NCI-H2081 treated with DMSO at 0.1 percent for 48 hours (cell line): Measurements from ENCODE around the gene ARF1.

Experiments
- DNase-seq: peaks from one replicate; lab custom pipeline; 2025; lab: John Stamatoyannopoulos, UW

The ARF1 gene

GRCh38 chr1:228050571-228051231, 31.8 kb upstream of the ARF1 start:
- DNase-seq = no peak

DNA sequence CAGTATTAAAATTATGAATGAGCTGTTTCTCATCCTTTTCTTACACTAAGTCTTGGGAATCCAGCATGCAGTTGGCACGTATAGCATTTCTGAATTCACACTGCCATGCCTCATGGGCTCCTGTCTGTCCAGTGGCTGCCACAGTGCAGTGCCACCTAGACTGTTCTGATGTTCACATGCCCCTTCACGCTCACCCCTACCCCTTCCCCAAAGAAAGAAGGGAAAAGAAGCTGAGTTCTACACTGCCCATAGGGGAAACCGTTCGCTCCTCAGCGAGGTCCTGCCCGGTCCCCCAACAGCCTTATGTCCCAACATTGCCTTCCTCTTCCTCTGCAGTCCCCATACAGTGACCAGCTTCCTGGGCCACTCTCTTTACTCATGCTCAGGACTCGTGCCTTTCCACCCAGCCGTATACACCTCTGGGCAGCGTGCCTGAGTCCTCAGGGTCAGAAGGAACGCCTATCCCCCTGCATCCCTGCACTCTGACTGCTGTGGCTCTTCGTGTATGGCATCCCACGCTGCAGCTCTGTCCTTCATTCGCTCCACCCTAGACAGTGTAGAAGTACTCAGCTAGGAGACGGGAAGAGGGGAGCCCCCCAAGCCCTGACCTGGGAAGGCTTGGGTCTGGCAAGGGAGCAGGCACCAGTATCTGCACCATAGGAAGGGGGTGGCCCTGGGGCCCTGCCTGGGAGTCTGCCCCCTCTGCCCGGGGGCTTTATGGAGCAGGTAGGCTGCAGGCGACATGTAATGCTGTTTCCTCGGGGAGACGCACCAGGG, 24.1 kb upstream of the ARF1 start:
- no peak for DNase-seq

GRCh38 chr1:228058949-228059633, 23.4 kb upstream of the ARF1 start:
- no peak for DNase-seq

DNA sequence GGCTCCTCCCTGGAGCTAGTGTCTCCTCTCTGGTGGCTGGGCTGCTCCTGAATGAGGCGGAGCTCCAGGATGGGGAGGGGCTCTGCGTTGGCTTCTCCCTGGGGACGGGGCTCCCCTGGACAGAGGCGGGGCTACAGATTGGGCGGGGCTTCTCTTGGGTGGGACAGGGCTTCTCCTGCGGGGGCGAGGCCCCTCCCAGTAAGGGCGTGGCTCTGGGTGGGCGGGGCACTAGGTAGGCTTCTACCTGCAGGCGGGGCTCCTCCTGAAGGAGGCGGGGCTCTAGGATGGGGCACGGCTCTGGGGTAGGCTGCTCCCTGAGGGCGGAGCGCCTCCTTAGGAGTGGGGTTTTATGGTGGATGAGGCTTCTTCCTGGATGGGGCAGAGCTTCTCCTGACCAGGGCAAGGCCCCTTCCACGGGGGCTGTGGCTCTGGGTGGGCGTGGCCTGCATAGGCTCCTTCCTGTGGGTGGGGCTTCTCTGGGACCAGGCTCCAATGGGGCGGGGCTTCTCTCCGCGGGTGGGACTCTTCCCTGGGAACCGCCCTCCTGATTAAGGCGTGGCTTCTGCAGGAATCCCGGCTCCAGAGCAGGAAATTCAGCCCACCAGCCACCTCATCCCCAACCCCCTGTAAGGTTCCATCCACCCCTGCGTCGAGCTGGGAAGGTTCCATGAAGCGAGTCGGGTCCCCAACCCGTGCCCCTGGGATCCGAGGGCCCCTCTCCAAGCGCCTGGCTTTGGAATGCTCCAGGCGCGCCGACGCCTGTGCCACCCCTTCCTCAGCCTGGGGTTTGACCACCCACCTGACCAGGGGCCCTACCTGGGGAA, 22.7 kb upstream of the ARF1 start:
- DNase-seq = no peak

DNA sequence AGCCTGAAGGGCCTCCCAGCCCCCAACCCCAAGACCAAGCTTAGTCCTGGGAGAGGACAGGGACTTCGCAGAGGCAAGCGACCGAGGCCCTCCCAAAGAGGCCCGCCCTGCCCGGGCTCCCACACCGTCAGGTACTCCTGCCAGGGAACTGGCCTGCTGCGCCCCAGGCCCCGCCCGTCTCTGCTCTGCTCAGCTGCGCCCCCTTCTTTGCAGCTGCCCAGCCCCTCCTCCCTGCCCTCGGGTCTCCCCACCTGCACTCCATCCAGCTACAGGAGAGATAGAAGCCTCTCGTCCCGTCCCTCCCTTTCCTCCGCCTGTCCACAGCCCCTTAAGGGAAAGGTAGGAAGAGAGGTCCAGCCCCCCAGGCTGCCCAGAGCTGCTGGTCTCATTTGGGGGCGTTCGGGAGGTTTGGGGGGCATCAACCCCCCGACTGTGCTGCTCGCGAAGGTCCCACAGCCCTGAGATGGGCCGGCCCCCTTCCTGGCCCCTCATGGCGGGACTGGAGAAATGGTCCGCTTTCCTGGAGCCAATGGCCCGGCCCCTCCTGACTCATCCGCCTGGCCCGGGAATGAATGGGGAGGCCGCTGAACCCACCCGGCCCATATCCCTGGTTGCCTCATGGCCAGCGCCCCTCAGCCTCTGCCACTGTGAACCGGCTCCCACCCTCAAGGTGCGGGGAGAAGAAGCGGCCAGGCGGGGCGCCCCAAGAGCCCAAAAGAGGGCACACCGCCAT, 21.9 kb upstream of the ARF1 start:
- no peak for DNase-seq

GRCh38 chr1:228061411-228062084, 21.0 kb upstream of the ARF1 start:
- DNase-seq = no peak

DNA sequence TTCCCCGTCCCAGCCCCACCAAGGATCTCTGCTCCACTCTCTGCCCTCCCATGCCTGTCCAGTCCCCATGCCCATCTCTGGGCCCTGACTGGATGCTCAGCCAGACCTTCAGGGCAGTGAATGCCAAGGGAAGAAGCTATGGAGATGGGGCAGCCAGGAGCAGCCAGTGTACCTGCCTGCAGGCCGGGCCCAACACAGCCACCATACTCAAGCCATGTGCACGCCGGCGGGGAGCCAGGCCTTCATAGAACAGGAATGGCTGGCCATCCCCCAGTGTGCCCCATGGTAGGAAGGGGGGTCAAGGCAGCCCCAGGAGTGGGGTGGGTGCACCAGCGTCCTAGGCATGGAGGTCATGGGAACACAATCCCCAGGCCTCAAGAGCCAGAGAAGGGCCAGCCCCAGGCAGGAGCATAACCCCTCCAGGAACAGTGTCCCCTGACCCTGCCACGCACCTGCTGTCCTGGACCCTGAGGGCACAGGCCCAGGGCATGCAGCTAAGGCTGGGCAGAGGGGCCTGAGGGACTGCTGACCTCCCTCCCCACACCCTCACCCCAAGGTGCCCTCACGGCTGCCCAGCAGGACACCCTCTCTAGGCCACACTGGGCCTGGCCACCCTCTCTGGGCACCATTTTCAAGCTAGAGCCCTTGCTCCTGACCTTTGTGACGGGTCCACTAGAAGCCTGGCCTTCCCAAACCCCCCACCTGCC, 20.3 kb upstream of the ARF1 start:
- no peak for DNase-seq

- DNase-seq = no peak
These were observed 19.7 kb upstream of the ARF1 start for GRCh38 chr1:228062812-228063211.

GRCh38 chr1:228063251-228064191, 19.0 kb upstream of the ARF1 start:
- no peak for DNase-seq

GRCh38 chr1:228064296-228064695, 18.2 kb upstream of the ARF1 start:
- no peak for DNase-seq

DNA sequence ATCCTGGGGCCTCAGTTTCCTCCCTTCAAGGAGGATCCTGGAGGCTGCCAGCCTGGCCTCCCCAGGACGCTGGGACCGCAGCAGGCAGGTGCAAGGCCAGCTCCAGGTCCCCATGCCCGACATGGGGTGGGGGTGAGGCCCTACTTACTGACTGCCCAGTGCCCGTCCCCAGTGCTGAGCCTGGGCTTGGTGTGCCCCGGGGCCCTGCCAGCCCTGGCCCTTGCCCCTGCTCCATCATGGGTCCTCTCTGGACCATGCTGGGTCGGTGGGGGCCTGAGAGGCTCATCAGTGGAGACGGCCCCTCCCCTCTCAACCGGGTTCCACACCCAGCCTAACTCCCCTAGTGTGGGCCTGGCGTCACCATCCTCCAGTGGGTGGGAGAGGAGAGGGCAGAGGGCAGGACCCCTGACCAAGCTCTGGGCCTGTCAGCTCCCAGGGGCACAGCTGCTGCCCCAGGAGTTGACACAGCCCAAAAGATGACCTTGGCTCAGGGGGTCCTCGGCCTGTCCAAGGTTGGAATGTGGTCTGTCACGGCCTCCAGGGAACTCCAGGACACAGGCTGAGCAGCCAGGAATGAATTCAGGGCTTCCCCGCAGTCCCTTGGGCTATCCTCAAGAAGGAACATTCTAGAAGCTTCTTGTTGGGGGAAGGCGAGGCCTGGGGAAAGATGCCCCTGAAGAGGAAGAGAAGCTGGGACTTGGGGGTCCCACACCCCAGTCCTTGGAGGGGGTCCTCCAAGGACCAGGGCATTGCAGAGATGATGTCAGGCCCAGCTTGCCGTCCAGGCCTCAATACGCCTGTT, 17.6 kb upstream of the ARF1 start:
- DNase-seq = no peak

DNA sequence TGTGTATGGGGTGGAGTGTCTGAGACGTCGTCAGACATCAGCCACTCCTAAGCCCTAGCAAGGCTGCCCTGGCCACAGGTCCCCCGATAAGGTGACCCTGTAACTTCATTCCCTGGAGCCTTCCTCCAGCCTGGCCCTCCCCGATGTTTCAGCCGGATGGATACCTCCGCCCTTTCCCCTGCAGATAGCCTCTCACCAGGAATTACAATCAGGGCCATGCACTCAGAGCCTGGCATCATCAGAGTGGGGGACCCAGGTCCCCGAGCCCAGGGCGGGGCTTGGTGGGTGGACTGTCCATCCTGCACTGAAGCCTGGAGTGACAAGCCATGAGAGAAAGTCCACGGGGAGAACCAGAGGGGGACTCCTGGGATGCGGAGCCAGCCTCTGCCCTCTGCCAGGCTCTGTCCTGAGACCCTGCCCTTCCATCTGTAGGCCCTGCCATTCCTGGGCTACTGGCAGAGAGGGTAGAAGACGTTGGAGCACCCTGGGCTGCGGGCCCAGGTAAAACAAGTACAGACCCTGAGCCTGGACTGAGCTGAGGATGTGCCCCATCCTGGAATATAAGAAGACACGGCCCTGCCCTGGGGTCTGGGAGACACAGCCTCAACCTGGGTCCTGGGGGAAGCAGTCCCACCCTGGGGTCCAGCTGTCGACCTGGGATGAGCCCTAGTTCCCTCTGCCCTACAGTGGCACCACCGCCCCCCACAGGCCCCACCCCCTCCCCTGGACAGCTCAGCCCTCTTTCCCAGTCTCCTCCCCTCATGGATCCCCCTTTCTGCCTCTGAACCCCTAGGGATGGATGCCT, 16.8 kb upstream of the ARF1 start:
- no peak for DNase-seq

DNA sequence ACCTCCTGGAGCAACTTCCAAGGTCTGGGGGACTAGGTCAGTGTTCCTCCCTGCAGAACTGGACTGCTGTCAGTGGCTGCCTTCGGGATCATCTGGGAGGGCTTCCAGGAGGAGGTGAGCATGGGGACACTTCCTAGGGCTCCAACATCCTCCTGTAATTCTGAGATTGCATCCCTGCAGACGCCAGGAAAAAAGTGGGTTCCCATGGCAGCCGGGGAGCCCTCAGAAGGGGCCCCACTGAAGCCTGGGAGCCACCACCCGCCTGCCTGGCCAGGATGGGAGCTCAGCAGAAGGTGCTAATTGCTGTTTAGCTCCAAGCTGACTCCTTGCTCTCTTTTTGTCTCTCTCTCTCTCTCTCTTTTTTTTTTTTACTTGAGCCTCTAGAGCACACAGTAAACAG, 16.1 kb upstream of the ARF1 start:
- DNase-seq = no peak

DNA sequence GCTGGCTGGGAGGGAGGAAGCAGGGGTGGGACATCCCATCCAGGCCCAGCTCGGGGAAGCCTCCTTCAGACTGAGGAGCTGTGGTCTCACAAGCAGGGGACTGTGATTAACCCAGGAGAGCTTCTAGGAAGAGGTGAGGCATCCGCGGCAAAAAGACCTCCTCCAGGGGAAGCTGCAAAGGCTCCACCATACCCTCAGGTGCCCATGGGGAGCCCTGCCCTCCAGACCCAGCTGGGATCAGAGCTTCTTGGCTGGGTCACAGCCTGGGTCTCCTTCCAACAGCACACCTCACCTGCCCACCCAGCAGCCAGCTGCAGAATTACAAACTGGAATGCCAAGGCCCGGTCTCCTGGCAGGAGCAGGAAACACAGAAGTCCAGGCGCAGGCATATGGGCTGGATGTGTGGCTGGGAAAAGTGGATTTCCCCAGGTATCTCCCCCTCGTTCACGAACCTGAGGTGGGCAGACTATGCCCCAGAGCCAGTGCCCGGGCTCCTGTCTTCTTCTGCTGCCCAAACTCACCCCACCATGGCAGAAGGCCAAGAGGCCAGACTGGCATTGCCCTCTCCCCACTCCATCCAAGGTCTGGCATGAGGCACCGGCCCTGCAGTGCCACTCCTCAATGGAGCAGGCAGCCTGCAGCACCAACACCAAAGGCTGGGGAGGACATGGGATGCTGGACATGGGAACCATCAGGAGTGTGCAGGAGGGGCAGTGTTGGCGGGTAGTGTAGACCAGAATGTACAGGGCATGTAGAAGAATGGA, 15.4 kb upstream of the ARF1 start:
- DNase-seq = no peak

GRCh38 chr1:228068359-228068758, 14.1 kb upstream of the ARF1 start:
- DNase-seq = no peak

DNA sequence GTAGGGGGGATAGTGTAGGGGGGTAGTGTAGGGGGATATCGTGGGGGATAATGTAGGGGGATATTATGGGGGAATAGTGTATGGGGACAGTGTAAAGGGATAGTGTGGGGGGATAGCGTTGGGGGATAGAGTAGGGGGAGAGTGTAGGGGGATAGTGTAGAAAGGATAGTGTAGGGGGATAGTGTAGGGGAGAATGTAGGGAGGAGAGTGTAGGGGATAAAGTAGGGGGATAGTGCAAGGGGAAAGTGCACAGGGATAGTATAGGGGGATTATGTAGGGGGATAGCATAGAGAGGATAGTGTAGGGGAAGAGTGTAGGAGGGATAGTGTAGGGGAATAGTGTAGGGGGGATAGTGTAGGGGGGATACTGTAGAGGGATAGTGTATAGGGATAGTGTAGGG, 12.3 kb upstream of the ARF1 start:
- DNase-seq = no peak

DNA sequence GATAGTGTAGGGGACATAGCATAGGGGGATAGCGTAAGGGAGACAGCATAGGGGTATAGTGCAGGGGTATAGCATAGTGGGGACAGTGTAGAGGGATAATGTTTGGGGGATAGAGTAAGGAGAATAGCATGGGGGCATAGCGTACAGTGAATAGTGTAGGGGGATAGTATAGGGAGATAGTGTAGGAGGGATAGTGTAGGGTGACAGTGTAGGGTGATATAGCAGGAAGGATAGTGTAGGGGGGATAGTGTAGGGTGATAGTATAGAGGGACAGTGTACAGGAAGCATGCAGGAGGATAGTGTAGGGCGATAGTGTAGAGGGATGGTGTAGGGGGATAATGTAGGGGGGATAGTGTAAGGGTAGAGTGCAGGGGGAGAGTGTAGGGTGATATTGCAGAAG, 11.7 kb upstream of the ARF1 start:
- DNase-seq = no peak
